Natural killer cell (primary cell): ENCODE data around the gene BTBD9. TPM values are rescaled to one million over a fixed set of nuclear protein-coding genes. Genes with fewer than 3 reads are reported as not detected.

Source experiments
- ATAC-seq, 3 donors: fragments of 150-1000 bp in 2 of 3; fragments of 200-7000 bp in 1 of 3; cut with Tn5 transposase; 1 replicate in 1 of 3; 2 replicates in 2 of 3; pipeline ENCODE4 v1.10.0; 2021; ENCODE audit warnings: mild to moderate bottlenecking in 2 of 3, moderate library complexity in 2 of 3
- DNase-seq, 2 donors: peaks; one replicate each; pipeline versions ENCODE4 v3.0.0 to v3.0.0-alpha.2; 2013 to 2021; ENCODE audit warnings: mixed read lengths in 1 of 2
- H3K27ac ChIP-seq: one replicate; pipeline ENCODE4 v1.5.1; 2013; ENCODE audit warnings: mild to moderate bottlenecking, low read length
- H3K27me3 ChIP-seq: one replicate; pipeline ENCODE4 v1.6.1; 2013; ENCODE audit warnings: low read length; ENCODE audit not compliant: control insufficient read depth, insufficient read depth
- H3K36me3 ChIP-seq: one replicate; pipeline ENCODE4 v1.6.1; 2013; ENCODE audit warnings: low read length; ENCODE audit not compliant: control insufficient read depth, insufficient read depth
- H3K4me1 ChIP-seq: one replicate; pipeline ENCODE4 v1.6.1; 2013; ENCODE audit warnings: low read length; ENCODE audit not compliant: control insufficient read depth, insufficient read depth
- H3K4me3 ChIP-seq: one replicate; pipeline ENCODE4 v1.5.1; 2013; ENCODE audit warnings: low read length
- H3K9me3 ChIP-seq: one replicate; pipeline ENCODE4 v1.6.1; 2013; ENCODE audit warnings: low read length; ENCODE audit not compliant: control insufficient read depth, insufficient read depth
- H3K27ac Mint-ChIP-seq, 2 donors: one replicate each; pipeline ENCODE4 v1.8.0; 2022; ENCODE audit warnings: mild to moderate bottlenecking in 2 of 2, mixed read lengths in 2 of 2, moderate library complexity in 1 of 2
- H3K27me3 Mint-ChIP-seq, 2 donors: one replicate each; pipeline ENCODE4 v1.8.0; 2022; ENCODE audit warnings: low read depth in 2 of 2, mixed read lengths in 2 of 2
- H3K36me3 Mint-ChIP-seq: one replicate; pipeline ENCODE4 v1.8.0; 2022; ENCODE audit warnings: mixed read lengths
- H3K4me1 Mint-ChIP-seq, 2 donors: one replicate each; pipeline ENCODE4 v1.8.0; 2022; ENCODE audit warnings: mixed read lengths in 2 of 2
- H3K4me3 Mint-ChIP-seq: one replicate; pipeline ENCODE4 v1.8.0; 2022; ENCODE audit warnings: mild to moderate bottlenecking, moderate library complexity, mixed read lengths
- H3K9me3 Mint-ChIP-seq, 2 donors: one replicate each; pipeline ENCODE4 v1.8.0; 2022; ENCODE audit warnings: mixed read lengths in 2 of 2
- CTCF ChIP-seq: fragments of 200-600 bp; IDR thresholded peaks from one replicate; pipeline ENCODE4 v1.8.0; 2022; ENCODE audit warnings: antibody characterized with exemption
- WGBS: methylation state at CpG from one replicate; pipeline ENCODE4 v1.1.7; 2013; ENCODE audit warnings: missing lambda C conversion rate; ENCODE audit not compliant: insufficient coverage; 5-methylcytosine and 5-hydroxymethylcytosine counted together
- intact Hi-C: fragments of 100-400 bp; cut with micrococcal nuclease; formaldehyde crosslinking; loops from one replicate; pipeline ENCODE4 v1.14.2; 2022
- total RNA-seq, 4 donors: library from RNA; stranded (reverse); fragments of 120-200 nt in 1 of 4; gene quantifications; one replicate each; pipeline versions ENCODE4 v1.2.3 to v1.2.4, GENCODE V29; 2013 to 2022

BTBD9 gene
- total RNA-seq, 3 donors from 2014 or later (not counting 1 experiment from before 2014, with no cell fraction given): 51.6 to 70.3 (median 54.3) TPM

- H3K4me1 Mint-ChIP-seq: peaks cover 0 to 5% of the 10 kb centered on the region in 2 donors
- H3K27me3 Mint-ChIP-seq: no peaks in the 10 kb centered on the region
- H3K4me1 ChIP-seq: no peaks in the 10 kb centered on the region
- H3K9me3 Mint-ChIP-seq: no peaks in the 10 kb centered on the region
- peaks cover 4% of the 10 kb centered on the region for H3K9me3 ChIP-seq
- no peak for ATAC-seq
- intact Hi-C loops: no loop called here
- WGBS: 95% methylated on average over 1 of the region's 3 CpGs
- DNase-seq: no peak
- H3K36me3 Mint-ChIP-seq: no peaks in the 10 kb centered on the region
- no peaks in the 10 kb centered on the region for H3K36me3 ChIP-seq
- H3K4me3 Mint-ChIP-seq: no peak overlapping the region
- H3K4me3 ChIP-seq: no peak overlapping the region
- no peak for TF ChIP-seq CTCF
- H3K27me3 ChIP-seq: no peaks in the 10 kb centered on the region
- no peak overlapping the region for H3K27ac ChIP-seq
- H3K27ac Mint-ChIP-seq: no peak overlapping the region
Measured at GRCh38 chr6:38467566-38467965, 172.2 kb downstream of the BTBD9 start.

DNA sequence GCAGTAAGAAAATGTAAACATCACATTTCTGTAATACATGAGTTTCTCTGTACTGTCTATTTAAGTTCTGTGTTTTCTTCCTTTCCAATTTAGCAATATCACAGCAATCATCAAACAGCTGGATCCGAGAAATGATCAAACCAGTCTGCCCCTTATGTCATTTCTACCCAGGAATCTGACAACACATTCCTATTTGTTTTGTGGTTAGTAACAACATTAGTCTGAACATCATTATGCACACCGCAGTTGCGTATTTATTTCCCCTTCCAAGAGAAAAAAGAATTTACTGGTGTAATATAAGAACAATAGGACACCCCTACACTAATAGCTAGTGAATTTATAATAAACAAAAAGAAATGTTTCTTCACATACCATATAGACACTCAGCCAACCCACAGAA is 179.5 kb downstream of the BTBD9 start:
- peaks cover 4% of the 10 kb centered on the region for H3K9me3 ChIP-seq
- DNase-seq (no peak), ATAC-seq (no peak)
- Mint-ChIP-seq H3K9me3 (no peaks in the 10 kb centered on the region), H3K36me3 (no peaks in the 10 kb centered on the region), H3K4me3 (no peak overlapping the region), H3K27ac (no peak overlapping the region), H3K27me3 (no peaks in the 10 kb centered on the region), H3K4me1 (peaks cover 4 to 9% of the 10 kb centered on the region in 2 donors)
- no peak overlapping the region for H3K4me3 ChIP-seq
- H3K27ac ChIP-seq: no peak overlapping the region
- H3K36me3 ChIP-seq: no peaks in the 10 kb centered on the region
- no peaks in the 10 kb centered on the region for H3K4me1 ChIP-seq
- no peak for TF ChIP-seq CTCF
- no peaks in the 10 kb centered on the region for H3K27me3 ChIP-seq
- intact Hi-C loops: no loop called here
- WGBS: 100% methylated on average over 1 of the region's 3 CpGs

DNA sequence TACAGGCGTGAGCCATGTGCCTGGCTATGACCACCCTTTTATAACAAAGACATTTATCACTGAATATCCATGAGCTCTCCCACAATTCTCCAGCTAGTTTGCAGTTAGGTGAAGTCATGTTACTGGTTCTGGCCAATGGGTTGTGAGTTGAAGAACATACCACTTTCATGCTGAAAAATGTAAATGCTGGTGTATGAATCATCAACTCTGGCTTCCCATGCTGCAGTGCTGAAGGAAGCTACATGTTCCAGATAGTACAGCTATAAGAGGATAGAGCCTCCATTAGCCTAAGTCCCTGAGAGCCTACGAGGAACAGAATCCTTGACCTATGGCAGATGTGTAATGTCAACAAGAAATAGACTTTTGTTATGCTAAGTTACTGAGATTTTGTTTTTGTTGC is 180.4 kb downstream of the BTBD9 start:
- Mint-ChIP-seq H3K4me1 (peaks cover 4 to 9% of the 10 kb centered on the region in 2 donors), H3K36me3 (no peaks in the 10 kb centered on the region), H3K9me3 (no peaks in the 10 kb centered on the region), H3K27me3 (no peaks in the 10 kb centered on the region), H3K4me3 (no peak overlapping the region), H3K27ac (no peak overlapping the region)
- intact Hi-C loops: no loop called here
- H3K36me3 ChIP-seq: no peaks in the 10 kb centered on the region
- no peaks in the 10 kb centered on the region for H3K27me3 ChIP-seq
- DNase-seq (no peak), ATAC-seq (no peak)
- H3K4me3 ChIP-seq: no peak overlapping the region
- H3K4me1 ChIP-seq: no peaks in the 10 kb centered on the region
- TF ChIP-seq CTCF: no peak
- WGBS: 96% methylated on average over 2 of the region's 2 CpGs
- peaks cover under 1% of the 10 kb centered on the region for H3K9me3 ChIP-seq
- no peak overlapping the region for H3K27ac ChIP-seq

DNA sequence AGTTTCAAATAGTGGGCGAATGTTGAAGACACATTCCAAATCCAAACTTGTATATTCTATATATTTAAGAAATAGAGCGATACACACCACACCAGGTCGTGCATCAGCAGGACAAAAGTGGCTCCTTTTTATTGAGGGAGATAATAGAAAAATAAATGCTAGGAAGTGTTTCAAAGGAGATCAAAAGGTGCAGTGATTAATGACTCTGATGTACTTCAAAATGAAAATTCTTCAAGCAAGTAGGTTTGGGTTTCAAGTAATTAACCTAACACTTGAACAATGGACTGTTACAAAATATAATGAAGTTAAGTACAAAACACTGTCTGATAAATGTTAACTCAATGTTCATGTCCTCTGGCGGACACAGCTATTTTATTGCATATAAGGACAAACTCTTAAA is 185.9 kb downstream of the BTBD9 start:
- no peaks in the 10 kb centered on the region for H3K9me3 ChIP-seq
- Mint-ChIP-seq H3K4me1 (peaks cover 4 to 9% of the 10 kb centered on the region in 2 donors), H3K27me3 (no peaks in the 10 kb centered on the region), H3K36me3 (no peaks in the 10 kb centered on the region), H3K9me3 (no peaks in the 10 kb centered on the region), H3K4me3 (no peak overlapping the region), H3K27ac (no peak overlapping the region)
- ATAC-seq: no peak
- no peak for DNase-seq
- no peak for TF ChIP-seq CTCF
- intact Hi-C loops: no loop called here
- no peak overlapping the region for H3K4me3 ChIP-seq
- 88% methylated on average over 1 of the region's 4 CpGs for WGBS
- H3K4me1 ChIP-seq: no peaks in the 10 kb centered on the region
- H3K27me3 ChIP-seq: no peaks in the 10 kb centered on the region
- no peaks in the 10 kb centered on the region for H3K36me3 ChIP-seq
- no peak overlapping the region for H3K27ac ChIP-seq
